ENCODE data around the gene RPS6KA2.
"Not testable (repeated sequence)": the region's sequence is repeated elsewhere in the genome, so short reads cannot be mapped to it uniquely, and the experiment has no call there.

RPS6KA2 gene

GRCh38 chr6:166540631-166541331, 86.3 kb downstream of the RPS6KA2 start:
- Histone ChIP-seq H3K27me3 (ENCODE audit: insufficient read depth, poor library complexity, severe bottlenecking) (no peaks in the 10 kb centered on the region), H3K4me3 (replicated peaks; ENCODE audit: insufficient read depth, low read length) (no peak overlapping the region), H3K27ac (replicated peaks) (no peak overlapping the region)
- TF ChIP-seq, protein P1, sequence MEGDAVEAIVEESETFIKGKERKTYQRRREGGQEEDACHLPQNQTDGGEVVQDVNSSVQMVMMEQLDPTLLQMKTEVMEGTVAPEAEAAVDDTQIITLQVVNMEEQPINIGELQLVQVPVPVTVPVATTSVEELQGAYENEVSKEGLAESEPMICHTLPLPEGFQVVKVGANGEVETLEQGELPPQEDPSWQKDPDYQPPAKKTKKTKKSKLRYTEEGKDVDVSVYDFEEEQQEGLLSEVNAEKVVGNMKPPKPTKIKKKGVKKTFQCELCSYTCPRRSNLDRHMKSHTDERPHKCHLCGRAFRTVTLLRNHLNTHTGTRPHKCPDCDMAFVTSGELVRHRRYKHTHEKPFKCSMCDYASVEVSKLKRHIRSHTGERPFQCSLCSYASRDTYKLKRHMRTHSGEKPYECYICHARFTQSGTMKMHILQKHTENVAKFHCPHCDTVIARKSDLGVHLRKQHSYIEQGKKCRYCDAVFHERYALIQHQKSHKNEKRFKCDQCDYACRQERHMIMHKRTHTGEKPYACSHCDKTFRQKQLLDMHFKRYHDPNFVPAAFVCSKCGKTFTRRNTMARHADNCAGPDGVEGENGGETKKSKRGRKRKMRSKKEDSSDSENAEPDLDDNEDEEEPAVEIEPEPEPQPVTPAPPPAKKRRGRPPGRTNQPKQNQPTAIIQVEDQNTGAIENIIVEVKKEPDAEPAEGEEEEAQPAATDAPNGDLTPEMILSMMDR (IDR thresholded peaks at IDR 0.05; ENCODE audit: insufficient read depth, low read length) = no peak
- TF ChIP-seq GABPA (IDR thresholded peaks at IDR 0.05; ENCODE audit: low read depth) (no peak), REST (IDR thresholded peaks at IDR 0.05; ENCODE audit: insufficient replicate concordance, low read depth) (no peak), POLR2AphosphoS5 (IDR thresholded peaks at IDR 0.05; ENCODE audit: low read depth) (no peak), SPI1 (IDR thresholded peaks at IDR 0.05; ENCODE audit: borderline replicate concordance, low read depth) (no peak)
- no peak for DNase-seq (ENCODE audit: low read depth in 1 of 2, low spot score in 1 of 2)

GRCh38 chr6:166539543-166539942, 87.5 kb downstream of the RPS6KA2 start:
- TF ChIP-seq, protein P1 (IDR thresholded peaks at IDR 0.05; ENCODE audit: insufficient read depth, low read length) = no peak
- DNase-seq (ENCODE audit: low read depth in 1 of 2, low spot score in 1 of 2) = no peak
- H3K27me3 ChIP-seq (ENCODE audit: insufficient read depth, poor library complexity, severe bottlenecking) = no peaks in the 10 kb centered on the region
- no peak overlapping the region for H3K27ac ChIP-seq (replicated peaks)
- H3K4me3 ChIP-seq (replicated peaks; ENCODE audit: insufficient read depth, low read length) = no peak overlapping the region

DNA sequence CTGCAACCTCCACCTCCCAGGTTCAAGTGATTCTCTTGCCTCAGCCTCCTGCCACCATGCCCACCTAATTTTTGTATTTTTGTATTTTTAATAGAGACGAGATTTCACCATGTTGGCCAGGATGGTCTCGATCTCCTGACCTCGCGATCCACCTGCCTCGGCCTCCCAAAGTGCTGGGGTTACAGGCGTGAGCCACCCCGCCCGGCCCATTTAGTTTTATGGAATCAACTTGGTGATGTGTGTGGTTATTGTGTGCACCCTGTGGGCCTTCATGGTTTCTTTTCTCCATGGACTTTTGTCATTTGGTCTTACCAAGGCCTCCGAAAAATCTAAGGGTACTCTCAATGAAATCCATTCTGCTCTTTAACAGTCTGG, 88.1 kb downstream of the RPS6KA2 start:
- not testable (repeated sequence) for H3K27ac ChIP-seq (replicated peaks); DNase-seq (ENCODE audit: low read depth in 1 of 2, low spot score in 1 of 2); H3K27me3 ChIP-seq (ENCODE audit: insufficient read depth, poor library complexity, severe bottlenecking); H3K4me3 ChIP-seq (replicated peaks; ENCODE audit: insufficient read depth, low read length)

DNA sequence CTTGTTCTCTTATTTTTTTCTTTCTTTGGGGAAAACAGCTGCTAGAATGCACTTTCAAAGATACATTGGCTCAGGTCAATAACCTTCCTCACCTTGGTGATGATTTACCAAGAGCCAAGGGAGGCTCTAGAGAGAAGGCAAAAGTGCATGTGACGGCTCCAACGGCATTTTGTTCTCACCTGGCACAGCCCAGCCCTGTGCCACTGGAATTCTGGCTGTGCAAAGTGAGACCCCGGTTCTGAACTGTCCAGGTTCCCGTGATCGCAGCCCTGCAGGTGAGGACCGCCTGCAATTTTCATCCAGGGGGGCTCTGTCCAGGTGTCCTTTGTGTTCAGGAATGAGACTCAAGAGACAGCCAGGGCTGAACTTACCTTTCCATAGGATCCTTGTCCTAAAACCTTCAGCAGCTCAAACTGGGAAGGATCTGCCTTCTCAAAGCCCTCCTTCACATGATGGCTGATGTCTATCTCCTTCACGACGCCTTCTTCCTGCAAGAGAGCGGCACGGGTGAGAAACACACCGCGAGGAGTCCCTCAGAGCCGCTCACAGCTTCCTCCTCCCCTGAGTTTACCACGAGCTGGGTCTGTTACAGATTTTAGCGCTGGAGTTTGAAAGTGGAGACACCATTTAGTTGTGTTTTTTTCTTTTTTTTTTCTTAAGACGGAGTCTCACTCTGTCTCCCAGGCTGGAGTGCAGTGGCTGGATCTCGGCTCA, 88.6 kb downstream of the RPS6KA2 start:
- TF ChIP-seq, protein P1 (IDR thresholded peaks at IDR 0.05; ENCODE audit: insufficient read depth, low read length) = no peak
- no peak for TF ChIP-seq GABPA (IDR thresholded peaks at IDR 0.05; ENCODE audit: low read depth)
- TF ChIP-seq POLR2AphosphoS5 (IDR thresholded peaks at IDR 0.05; ENCODE audit: low read depth) = no peak
- TF ChIP-seq REST (IDR thresholded peaks at IDR 0.05; ENCODE audit: insufficient replicate concordance, low read depth) = no peak
- no peak for TF ChIP-seq SPI1 (IDR thresholded peaks at IDR 0.05; ENCODE audit: borderline replicate concordance, low read depth)
- no peak overlapping the region for H3K27ac ChIP-seq (replicated peaks)
- no peak for DNase-seq (ENCODE audit: low read depth in 1 of 2, low spot score in 1 of 2)
- no peak overlapping the region for H3K4me3 ChIP-seq (replicated peaks; ENCODE audit: insufficient read depth, low read length)
- H3K27me3 ChIP-seq (ENCODE audit: insufficient read depth, poor library complexity, severe bottlenecking) = no peaks in the 10 kb centered on the region

All from HL-60 (cell line).